SK-N-MC (cell line): ENCODE results near the gene CTTN.

Experiments used
- DNase-seq: peaks from one replicate; pipeline ENCODE4 v3.0.0-alpha.2; 2011; ENCODE audit warnings: low read depth, low spot score
- H3K27ac ChIP-seq: fragments of 200-600 bp; sonication (generic); 2 replicates; pipeline ENCODE4 v1.5.1; 2016; ENCODE audit warnings: mixed run types
- H3K36me3 ChIP-seq: fragments of 200-600 bp; sonication (generic); 2 replicates; pipeline ENCODE4 v1.6.1; 2017; ENCODE audit warnings: antibody characterized with exemption, low read length, mixed read lengths; ENCODE audit not compliant: insufficient read depth
- H3K4me3 ChIP-seq: fragments of 200-600 bp; sonication (generic); 2 replicates; pipeline ENCODE4 v1.5.1; 2016
- H3K9ac ChIP-seq: fragments of 200-600 bp; sonication (generic); 2 replicates; pipeline ENCODE4 v1.8.0; 2017; ENCODE audit warnings: mixed run types, mixed read lengths; ENCODE audit not compliant: insufficient read length
- H3K9me3 ChIP-seq: fragments of 200-600 bp; sonication (generic); 2 replicates; pipeline ENCODE4 v1.6.1; 2017; ENCODE audit warnings: low read depth, mild to moderate bottlenecking, antibody characterized with exemption, low read length, moderate library complexity, mixed read lengths
- EZH2 ChIP-seq: fragments of 200-600 bp; sonication (generic); IDR thresholded peaks from one replicate; pipeline ENCODE4 v1.6.1; 2017; ENCODE audit warnings: antibody characterized with exemption
- FOXP2 ChIP-seq: optimal IDR thresholded peaks from 2 replicates; pipeline ENCODE3; 2011; ENCODE audit warnings: mild to moderate bottlenecking, moderate library complexity; ENCODE audit not compliant: insufficient read depth; ENCODE audit errors: extremely low read length, control extremely low read depth
- POLR2AphosphoS5 ChIP-seq: IDR thresholded peaks from 2 replicates; pipeline ENCODE4 v1.6.1; 2012; ENCODE audit warnings: mild to moderate bottlenecking, low read depth, low read length, borderline replicate concordance

Gene CTTN

DNA sequence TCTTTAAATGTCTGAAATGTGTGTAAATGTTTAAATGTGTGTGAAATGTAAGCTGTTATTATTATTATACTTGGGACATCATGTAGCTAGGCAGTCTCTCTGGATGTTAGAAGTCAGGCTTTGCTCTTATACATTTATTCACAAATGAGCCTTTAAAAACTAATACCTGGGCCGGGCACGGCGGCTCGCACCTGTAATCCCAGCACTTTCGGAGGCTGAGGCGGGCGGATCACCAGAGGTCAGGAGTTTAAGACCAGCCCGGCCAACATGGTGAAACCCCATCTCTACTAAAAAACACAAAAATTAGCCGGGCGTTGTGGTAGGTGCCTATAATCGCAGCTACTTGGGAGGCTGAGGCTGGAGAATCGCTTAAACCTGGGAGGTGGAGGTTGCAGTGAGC, 21.7 kb upstream of the CTTN start:
- H3K36me3 ChIP-seq, result peaks cover 77% of the 10 kb centered on the region
- no peaks in the 10 kb centered on the region for H3K9me3 ChIP-seq
- DNase-seq, result no peak
- no peak overlapping the region for H3K27ac ChIP-seq
- no peak overlapping the region for H3K9ac ChIP-seq
- no peak overlapping the region for H3K4me3 ChIP-seq
- TF ChIP-seq POLR2AphosphoS5 (no peak), FOXP2 (no peak), EZH2 (no peak)

DNA sequence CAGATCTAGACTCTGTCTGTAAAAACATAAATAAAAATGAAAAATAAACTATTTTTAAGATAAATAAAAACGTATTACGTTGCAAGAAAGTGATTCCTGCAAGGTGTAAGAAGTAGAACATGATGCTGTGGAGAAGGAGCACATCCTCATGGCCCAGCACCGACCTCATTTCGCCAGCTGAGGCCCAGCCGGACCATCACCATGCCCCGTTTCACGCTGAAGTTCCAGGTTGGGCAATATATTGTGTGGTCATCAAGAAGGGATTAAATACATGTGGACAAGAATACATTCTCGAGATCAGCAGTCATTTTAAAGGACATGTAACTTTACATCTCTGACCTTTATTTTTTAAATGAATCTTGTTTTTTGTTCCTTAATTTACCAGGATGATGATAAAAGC, 20.7 kb upstream of the CTTN start:
- DNase-seq, result no peak
- Histone ChIP-seq H3K4me3 (no peak overlapping the region), H3K27ac (peak overlapping the region; percentile 57; the same call in 1 of the 2 replicates), H3K36me3 (peaks cover 77% of the 10 kb centered on the region), H3K9ac (no peak overlapping the region), H3K9me3 (no peaks in the 10 kb centered on the region)
- TF ChIP-seq FOXP2, result no peak
- no peak for TF ChIP-seq EZH2
- TF ChIP-seq POLR2AphosphoS5, result no peak

DNA sequence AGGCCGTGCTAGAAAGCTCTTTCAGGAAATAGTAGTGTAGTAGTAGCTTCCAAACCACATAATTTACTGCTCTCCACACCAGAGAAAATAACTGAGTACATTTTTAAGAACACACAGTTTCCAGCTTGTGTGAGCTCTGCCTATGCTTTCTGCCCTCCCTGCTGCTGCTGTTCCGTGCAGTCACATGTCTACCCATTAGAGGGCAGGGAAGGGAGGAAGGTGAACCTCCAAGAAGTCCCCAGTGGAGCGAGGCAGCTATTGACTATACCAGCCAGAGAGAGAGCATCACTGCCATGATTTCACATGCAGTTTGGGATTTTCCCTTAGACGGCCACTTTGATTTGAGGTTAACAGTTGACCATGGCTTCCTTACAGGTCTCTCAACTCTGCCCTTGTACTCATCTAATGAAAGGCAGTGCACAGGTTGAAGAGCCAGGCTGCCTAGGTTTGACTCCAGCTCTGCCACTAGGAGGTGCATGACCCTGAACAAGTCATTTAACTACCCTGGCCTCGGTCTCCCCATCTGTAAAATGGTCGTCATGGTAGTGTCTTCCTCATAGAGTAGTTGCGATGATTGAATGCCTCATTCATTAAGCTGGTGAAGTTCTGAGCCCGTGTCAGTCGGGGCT, 19.7 kb upstream of the CTTN start:
- H3K27ac ChIP-seq, result peak overlapping the region; percentile 57; the same call in 1 of the 2 replicates
- TF ChIP-seq FOXP2 (no peak), POLR2AphosphoS5 (no peak)
- H3K9ac ChIP-seq, result no peak overlapping the region
- no peak for DNase-seq
- H3K36me3 ChIP-seq, result peaks cover 75% of the 10 kb centered on the region
- H3K4me3 ChIP-seq, result no peak overlapping the region
- no peaks in the 10 kb centered on the region for H3K9me3 ChIP-seq

- TF ChIP-seq EZH2 (no peak), FOXP2 (no peak), POLR2AphosphoS5 (no peak)
- Histone ChIP-seq H3K27ac (peak overlapping the region; percentile 88; the same call in 1 of the 2 replicates), H3K36me3 (peaks cover 72% of the 10 kb centered on the region), H3K9ac (no peak overlapping the region), H3K9me3 (no peaks in the 10 kb centered on the region), H3K4me3 (no peak overlapping the region)
- DNase-seq, result no peak
These were observed 17.0 kb upstream of the CTTN start for GRCh38 chr11:70381350-70381749.

DNA sequence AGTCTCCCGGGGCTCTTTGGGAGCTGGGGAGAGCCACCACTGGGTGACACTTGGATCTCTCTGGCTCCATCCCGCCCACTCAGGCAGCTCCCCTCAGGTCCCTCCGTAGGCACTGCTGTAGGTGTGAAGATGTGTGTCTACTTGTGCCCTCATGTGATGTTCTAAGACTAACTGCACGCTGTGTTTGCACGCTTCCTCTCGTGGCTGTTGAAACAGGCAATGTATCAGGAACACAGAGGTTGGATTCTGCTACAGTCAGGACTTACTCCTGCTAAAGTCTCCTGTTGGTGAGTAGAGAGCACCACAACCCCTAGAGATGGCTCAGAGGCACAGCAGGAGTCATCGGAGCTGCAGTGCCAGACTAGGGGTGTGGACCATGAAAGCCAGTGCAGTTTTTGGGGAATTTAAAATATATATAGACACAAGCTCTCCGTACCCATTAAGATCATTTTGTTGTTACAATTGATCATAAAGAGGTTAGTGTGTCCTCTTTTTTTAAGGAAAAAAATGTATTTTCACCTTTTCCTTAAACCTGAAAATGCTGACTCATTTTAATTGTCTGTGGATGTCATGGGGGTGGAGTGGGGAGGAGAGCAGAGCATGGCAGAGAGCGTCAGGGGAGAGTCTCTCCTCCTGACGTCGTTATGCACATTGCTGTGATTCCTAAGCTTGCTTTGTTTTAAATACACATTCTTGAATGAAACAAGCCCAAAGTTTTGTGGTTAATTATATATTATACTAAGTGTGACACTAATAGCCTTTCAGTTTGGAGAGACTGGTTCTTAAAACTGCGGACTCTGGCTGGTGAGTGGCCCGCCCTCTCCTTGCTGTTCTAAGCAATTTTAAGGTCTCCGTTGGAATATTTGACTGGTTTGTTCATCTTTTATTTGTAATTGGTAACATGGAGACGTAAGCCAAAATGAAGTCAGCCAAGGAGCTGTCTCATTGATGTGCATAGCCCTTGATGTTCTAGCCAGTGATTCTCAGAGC, 16.2 kb upstream of the CTTN start:
- no peak overlapping the region; the same call in 1 of the 2 replicates for H3K4me3 ChIP-seq
- TF ChIP-seq POLR2AphosphoS5 (no peak), EZH2 (no peak), FOXP2 (no peak)
- peak overlapping the region; percentile 88 for H3K27ac ChIP-seq
- DNase-seq, result no peak
- no peak overlapping the region for H3K9ac ChIP-seq
- no peaks in the 10 kb centered on the region for H3K9me3 ChIP-seq
- peaks cover 67% of the 10 kb centered on the region for H3K36me3 ChIP-seq

- peaks cover 51% of the 10 kb centered on the region for H3K36me3 ChIP-seq
- no peak overlapping the region for H3K4me3 ChIP-seq
- DNase-seq, result no peak
- H3K9me3 ChIP-seq, result no peaks in the 10 kb centered on the region
- H3K9ac ChIP-seq, result no peak overlapping the region
- H3K27ac ChIP-seq, result peak overlapping the region; percentile 88
- TF ChIP-seq POLR2AphosphoS5 (no peak; the same call in 1 of the 2 replicates), EZH2 (no peak), FOXP2 (no peak)
These were observed 14.4 kb upstream of the CTTN start for GRCh38 chr11:70383664-70384565.

DNA sequence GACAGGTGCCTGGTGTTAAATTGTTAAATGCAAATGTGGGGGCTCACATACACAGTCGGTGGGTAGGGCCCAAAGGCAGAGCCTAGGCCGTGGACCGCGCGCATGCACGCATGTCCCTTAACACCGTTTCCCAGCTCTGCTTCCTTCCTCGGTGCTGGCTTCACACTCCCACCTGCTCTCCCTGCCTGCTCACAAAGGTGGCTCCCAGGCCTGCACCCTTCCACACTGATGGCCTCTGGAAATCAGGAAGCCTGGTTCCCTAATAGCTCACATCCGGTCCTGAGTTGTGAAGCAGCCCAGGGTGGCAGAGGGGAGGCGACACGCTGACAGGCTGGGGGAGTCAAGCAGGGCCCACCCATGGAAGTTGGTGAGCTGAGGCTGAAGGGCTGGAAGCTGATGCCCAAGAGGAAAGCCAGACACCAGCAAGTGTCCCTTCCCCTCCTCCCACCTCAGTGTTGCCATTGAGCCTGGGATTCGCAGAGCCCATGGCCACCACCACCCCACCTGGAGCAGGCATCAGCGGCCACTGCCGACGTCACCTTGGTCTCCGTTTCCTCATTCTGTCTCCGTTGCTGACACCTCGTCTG, 13.7 kb upstream of the CTTN start:
- no peak overlapping the region for H3K4me3 ChIP-seq
- no peak for DNase-seq
- no peak overlapping the region for H3K9ac ChIP-seq
- peak overlapping the region; percentile 88; the same call in 1 of the 2 replicates for H3K27ac ChIP-seq
- peaks cover 46% of the 10 kb centered on the region for H3K36me3 ChIP-seq
- TF ChIP-seq EZH2, result no peak
- no peak for TF ChIP-seq POLR2AphosphoS5
- TF ChIP-seq FOXP2, result no peak
- no peaks in the 10 kb centered on the region for H3K9me3 ChIP-seq
